ENCODE results near the gene PDZD2.

PDZD2 gene

DNA sequence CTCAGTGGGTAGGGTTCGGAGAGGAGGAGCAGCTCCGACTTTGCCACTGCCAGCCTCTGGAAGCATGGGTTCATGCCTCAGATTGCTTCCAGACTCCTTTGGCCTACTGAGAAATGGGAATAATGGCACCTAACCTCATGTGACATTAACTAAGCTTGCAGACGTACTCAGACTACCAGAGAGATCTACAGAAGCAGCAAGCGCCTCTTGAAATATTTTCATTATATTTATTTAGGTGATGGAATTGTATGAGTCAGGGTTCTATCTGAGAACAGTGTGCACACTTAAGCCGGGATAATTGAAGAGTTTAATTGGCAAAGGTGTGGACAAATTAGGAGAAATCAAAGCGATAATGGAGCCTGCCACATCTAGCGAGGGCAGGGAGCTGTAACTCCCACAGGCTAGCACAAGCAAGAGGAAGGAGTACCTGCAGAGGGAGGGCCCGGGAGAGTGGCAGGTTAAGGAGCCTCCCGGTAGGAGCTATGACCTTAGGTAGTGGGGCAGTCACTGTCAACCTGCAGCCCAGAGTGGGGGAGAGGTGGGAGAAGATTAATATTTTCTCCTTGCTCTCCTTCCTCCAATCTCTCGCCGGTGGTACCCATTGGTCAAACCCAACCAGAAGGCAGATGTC, 12.2 kb upstream of the PDZD2 start:
- Histone ChIP-seq H2AFZ (ENCODE audit: low read depth, low read length) (no peak overlapping the region), H3K27me3 (ENCODE audit: low read depth, low read length) (no peaks in the 10 kb centered on the region), H4K20me1 (ENCODE audit: insufficient read depth, low read length) (no peaks in the 10 kb centered on the region), H3K9me3 (ENCODE audit: insufficient read depth, low read length) (no peaks in the 10 kb centered on the region), H3K9ac (ENCODE audit: low read length) (no peak overlapping the region), H3K79me2 (ENCODE audit: low read length) (no peaks in the 10 kb centered on the region), H3K27ac (ENCODE audit: low read length) (no peak overlapping the region), H3K4me1 (ENCODE audit: low read length) (no peaks in the 10 kb centered on the region), H3K36me3 (replicated peaks; ENCODE audit: low read depth, low read length) (no peaks in the 10 kb centered on the region), H3K4me3 (ENCODE audit: low read length) (no peak overlapping the region), H3K4me2 (ENCODE audit: low read length) (no peak overlapping the region)
- no peak for TF ChIP-seq EZH2phosphoT487 (IDR thresholded peaks at IDR 0.05; ENCODE audit: low read depth)
- TF ChIP-seq, protein P1, sequence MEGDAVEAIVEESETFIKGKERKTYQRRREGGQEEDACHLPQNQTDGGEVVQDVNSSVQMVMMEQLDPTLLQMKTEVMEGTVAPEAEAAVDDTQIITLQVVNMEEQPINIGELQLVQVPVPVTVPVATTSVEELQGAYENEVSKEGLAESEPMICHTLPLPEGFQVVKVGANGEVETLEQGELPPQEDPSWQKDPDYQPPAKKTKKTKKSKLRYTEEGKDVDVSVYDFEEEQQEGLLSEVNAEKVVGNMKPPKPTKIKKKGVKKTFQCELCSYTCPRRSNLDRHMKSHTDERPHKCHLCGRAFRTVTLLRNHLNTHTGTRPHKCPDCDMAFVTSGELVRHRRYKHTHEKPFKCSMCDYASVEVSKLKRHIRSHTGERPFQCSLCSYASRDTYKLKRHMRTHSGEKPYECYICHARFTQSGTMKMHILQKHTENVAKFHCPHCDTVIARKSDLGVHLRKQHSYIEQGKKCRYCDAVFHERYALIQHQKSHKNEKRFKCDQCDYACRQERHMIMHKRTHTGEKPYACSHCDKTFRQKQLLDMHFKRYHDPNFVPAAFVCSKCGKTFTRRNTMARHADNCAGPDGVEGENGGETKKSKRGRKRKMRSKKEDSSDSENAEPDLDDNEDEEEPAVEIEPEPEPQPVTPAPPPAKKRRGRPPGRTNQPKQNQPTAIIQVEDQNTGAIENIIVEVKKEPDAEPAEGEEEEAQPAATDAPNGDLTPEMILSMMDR (IDR thresholded peaks at IDR 0.05; ENCODE audit: low read depth, low read length) = no peak

GRCh38 chr5:31630931-31631330, 8.0 kb upstream of the PDZD2 start:
- H3K4me1 ChIP-seq (ENCODE audit: low read length) = no peaks in the 10 kb centered on the region
- H2AFZ ChIP-seq (ENCODE audit: low read depth, low read length) = no peak overlapping the region
- TF ChIP-seq, protein P1 (IDR thresholded peaks at IDR 0.05; ENCODE audit: low read depth, low read length) = no peak
- TF ChIP-seq EZH2phosphoT487 (IDR thresholded peaks at IDR 0.05; ENCODE audit: low read depth) = no peak
- H3K4me3 ChIP-seq (ENCODE audit: low read length) = no peak overlapping the region
- no peak overlapping the region for H3K27ac ChIP-seq (ENCODE audit: low read length)
- H3K27me3 ChIP-seq (ENCODE audit: low read depth, low read length) = peaks cover 10% of the 10 kb centered on the region; the same call in 1 of the 2 replicates
- no peaks in the 10 kb centered on the region for H3K79me2 ChIP-seq (ENCODE audit: low read length)
- no peak overlapping the region for H3K9ac ChIP-seq (ENCODE audit: low read length)
- H3K9me3 ChIP-seq (ENCODE audit: insufficient read depth, low read length) = no peaks in the 10 kb centered on the region
- H3K4me2 ChIP-seq (ENCODE audit: low read length) = no peak overlapping the region
- no peaks in the 10 kb centered on the region for H3K36me3 ChIP-seq (replicated peaks; ENCODE audit: low read depth, low read length)
- H4K20me1 ChIP-seq (ENCODE audit: insufficient read depth, low read length) = no peaks in the 10 kb centered on the region

- no peaks in the 10 kb centered on the region for H3K9me3 ChIP-seq (ENCODE audit: insufficient read depth, low read length)
- no peak for TF ChIP-seq EZH2phosphoT487 (IDR thresholded peaks at IDR 0.05; ENCODE audit: low read depth)
- TF ChIP-seq, protein P1 (IDR thresholded peaks at IDR 0.05; ENCODE audit: low read depth, low read length) = no peak
- H4K20me1 ChIP-seq (ENCODE audit: insufficient read depth, low read length) = no peaks in the 10 kb centered on the region
- no peak overlapping the region for H3K4me2 ChIP-seq (ENCODE audit: low read length)
- H3K9ac ChIP-seq (ENCODE audit: low read length) = no peak overlapping the region
- H3K79me2 ChIP-seq (ENCODE audit: low read length) = no peaks in the 10 kb centered on the region
- no peak overlapping the region for H3K4me3 ChIP-seq (ENCODE audit: low read length)
- H3K27ac ChIP-seq (ENCODE audit: low read length) = no peak overlapping the region
- no peak overlapping the region for H2AFZ ChIP-seq (ENCODE audit: low read depth, low read length)
- H3K4me1 ChIP-seq (ENCODE audit: low read length) = peaks cover 3% of the 10 kb centered on the region; the same call in 1 of the 2 replicates
- peaks cover 14% of the 10 kb centered on the region; the same call in 1 of the 2 replicates for H3K27me3 ChIP-seq (ENCODE audit: low read depth, low read length)
- no peaks in the 10 kb centered on the region for H3K36me3 ChIP-seq (replicated peaks; ENCODE audit: low read depth, low read length)
Measured at GRCh38 chr5:31632460-31632859, 6.5 kb upstream of the PDZD2 start.

GRCh38 chr5:31635446-31635845, 3.5 kb upstream of the PDZD2 start:
- peaks cover 20% of the 10 kb centered on the region for H3K27me3 ChIP-seq (ENCODE audit: low read depth, low read length)
- peaks cover 12% of the 10 kb centered on the region for H3K4me1 ChIP-seq (ENCODE audit: low read length)
- H3K9me3 ChIP-seq (ENCODE audit: insufficient read depth, low read length) = no peaks in the 10 kb centered on the region
- no peak overlapping the region for H3K9ac ChIP-seq (ENCODE audit: low read length)
- no peak overlapping the region for H3K27ac ChIP-seq (ENCODE audit: low read length)
- H3K4me2 ChIP-seq (ENCODE audit: low read length) = no peak overlapping the region
- H4K20me1 ChIP-seq (ENCODE audit: insufficient read depth, low read length) = no peaks in the 10 kb centered on the region
- TF ChIP-seq, protein P1 (IDR thresholded peaks at IDR 0.05; ENCODE audit: low read depth, low read length) = no peak
- TF ChIP-seq EZH2phosphoT487 (IDR thresholded peaks at IDR 0.05; ENCODE audit: low read depth) = no peak
- H3K4me3 ChIP-seq (ENCODE audit: low read length) = no peak overlapping the region
- no peaks in the 10 kb centered on the region for H3K79me2 ChIP-seq (ENCODE audit: low read length)
- no peaks in the 10 kb centered on the region for H3K36me3 ChIP-seq (replicated peaks; ENCODE audit: low read depth, low read length)
- H2AFZ ChIP-seq (ENCODE audit: low read depth, low read length) = no peak overlapping the region

Data from OCI-LY3 (cell line).